Small intestine (tissue), 7 donors: Measurements from ENCODE around the gene PRKCE. TPM values are rescaled to one million over a fixed set of nuclear protein-coding genes. Genes with fewer than 3 reads are reported as not detected.
A peak's percentile ranks its signal among the peaks of the same experiment; 100 is the strongest.
"Not testable (repeated sequence)": the region's sequence is repeated elsewhere in the genome, so short reads cannot be mapped to it uniquely, and the experiment has no call there.

ENCODE experiments used
- DNase-seq, 2 donors: peaks; one replicate each; pipeline versions ENCODE4 v3.0.0 to v3.0.0-alpha.2; 2013
- FAIRE-seq: peaks from 2 replicates; lab custom pipeline; 2012; peaks lifted over from hg19 to GRCh38; lab: Jason Lieb, UNC
- H3K27ac ChIP-seq, 3 donors: one replicate each; pipeline ENCODE4 v1.5.1; 2013; ENCODE audit warnings: low read length in 2 of 3, mild to moderate bottlenecking in 2 of 3, control low read depth in 1 of 3, inconsistent platforms in 1 of 3, low read depth in 1 of 3, moderate library complexity in 1 of 3
- H3K27me3 ChIP-seq, 3 donors: one replicate each; pipeline ENCODE4 v1.6.1; 2013; ENCODE audit warnings: low read length in 3 of 3, inconsistent platforms in 1 of 3; ENCODE audit not compliant: control insufficient read depth in 3 of 3, insufficient read depth in 3 of 3
- H3K36me3 ChIP-seq, 3 donors: one replicate each; pipeline ENCODE4 v1.6.1; 2013; ENCODE audit warnings: low read length in 3 of 3, inconsistent platforms in 1 of 3, low read depth in 1 of 3, mild to moderate bottlenecking in 1 of 3, moderate library complexity in 1 of 3; ENCODE audit not compliant: control insufficient read depth in 3 of 3, insufficient read depth in 2 of 3
- H3K4me1 ChIP-seq, 3 donors: one replicate each; pipeline ENCODE4 v1.6.1; 2013; ENCODE audit warnings: low read length in 2 of 3, inconsistent platforms in 1 of 3, low read depth in 1 of 3, mild to moderate bottlenecking in 1 of 3, moderate library complexity in 1 of 3; ENCODE audit not compliant: control insufficient read depth in 3 of 3, insufficient read depth in 2 of 3
- H3K4me3 ChIP-seq, 3 donors: one replicate each; pipeline ENCODE4 v1.5.1; 2013; ENCODE audit warnings: low read length in 3 of 3, control low read depth in 1 of 3, inconsistent platforms in 1 of 3, low read depth in 1 of 3, mild to moderate bottlenecking in 1 of 3, moderate library complexity in 1 of 3
- H3K9me3 ChIP-seq, 2 donors: one replicate each; pipeline ENCODE4 v1.6.1; 2013; ENCODE audit warnings: low read depth in 1 of 2, low read length in 1 of 2; ENCODE audit not compliant: control insufficient read depth in 2 of 2, insufficient read depth in 1 of 2
- WGBS, 3 donors: extraction: QIAGEN DNeasy Blood & Tissue Kit; methylation state at CpG; one replicate each; pipeline ENCODE4 v1.1.7; 2013; 5-methylcytosine and 5-hydroxymethylcytosine counted together
- polyA plus RNA-seq, 4 donors: library from polyadenylated mRNA; stranded (reverse) in 3 of 4; unstranded in 1 of 4; fragments of 200-250 nt in 3 of 4; fragments of 120-200 nt in 1 of 4; gene quantifications; one replicate each; pipeline versions ENCODE4 v1.2.1 to v1.2.3, GENCODE V29; 2013
- donor health status: healthy with polysubstance abuse.
- donor health status: control.
- donor health status: control.
- donor health status: Bipolar disorder and iron deficiency.
- donor health status: healthy.

Gene PRKCE
- polyA plus RNA-seq, 4 donors, result 2.2 to 7.1 (median 5.4) TPM

GRCh38 chr2:45712570-45712969 is 61.1 kb downstream of the PRKCE start:
- Histone ChIP-seq H3K4me1 (no peaks in the 10 kb centered on the region), H3K36me3 (peaks cover 0 to 15% (median 0%) of the 10 kb centered on the region in 3 donors), H3K9me3 (peaks cover 0 to 11% of the 10 kb centered on the region in 2 donors), H3K27ac (no peak overlapping the region), H3K27me3 (no peaks in the 10 kb centered on the region), H3K4me3 (no peak overlapping the region)
- peak; percentile 19 to 23 for DNase-seq
- FAIRE-seq, result no peak
- 85 to 92% (median 90%) methylated on average over 3 of the region's 3 CpGs for WGBS, 3 donors

GRCh38 chr2:45713136-45713535 is 61.7 kb downstream of the PRKCE start:
- DNase-seq (no peak), FAIRE-seq (no peak)
- WGBS, 3 donors, result 87 to 94% (median 93%) methylated on average over 4 of the region's 4 CpGs
- Histone ChIP-seq H3K9me3 (peaks cover 0 to 5% of the 10 kb centered on the region in 2 donors), H3K27ac (no peak overlapping the region), H3K4me1 (no peaks in the 10 kb centered on the region), H3K27me3 (no peaks in the 10 kb centered on the region), H3K4me3 (no peak overlapping the region), H3K36me3 (peaks cover 0 to 10% (median 0%) of the 10 kb centered on the region in 3 donors)

GRCh38 chr2:45713591-45713990 is 62.1 kb downstream of the PRKCE start:
- Histone ChIP-seq H3K4me3 (no peak overlapping the region), H3K9me3 (peaks cover 0 to 2% of the 10 kb centered on the region in 2 donors), H3K27ac (no peak overlapping the region), H3K36me3 (peaks cover 0 to 8% (median 0%) of the 10 kb centered on the region in 3 donors), H3K27me3 (no peaks in the 10 kb centered on the region), H3K4me1 (no peaks in the 10 kb centered on the region)
- DNase-seq, result no peak
- no peak for FAIRE-seq

- FAIRE-seq (no peak), DNase-seq (no peak)
- H3K4me3 ChIP-seq, result no peak overlapping the region
- no peaks in the 10 kb centered on the region for H3K9me3 ChIP-seq
- no peak overlapping the region for H3K27ac ChIP-seq
- 92 to 95% (median 92%) methylated on average over 3 of the region's 3 CpGs for WGBS, 3 donors
- no peaks in the 10 kb centered on the region for H3K4me1 ChIP-seq
- no peaks in the 10 kb centered on the region for H3K27me3 ChIP-seq
- H3K36me3 ChIP-seq, result peaks cover 0 to 4% (median 0%) of the 10 kb centered on the region in 3 donors
Measured at GRCh38 chr2:45714679-45715078, 63.2 kb downstream of the PRKCE start.

GRCh38 chr2:45715601-45716379 is 64.3 kb downstream of the PRKCE start:
- no peaks in the 10 kb centered on the region for H3K4me1 ChIP-seq
- H3K27ac ChIP-seq, result no peak overlapping the region
- 89 to 92% (median 92%) methylated on average over 5 of the region's 5 CpGs for WGBS, 3 donors
- DNase-seq (no peak), FAIRE-seq (no peak)
- H3K4me3 ChIP-seq, result no peak overlapping the region
- no peaks in the 10 kb centered on the region for H3K36me3 ChIP-seq
- no peaks in the 10 kb centered on the region for H3K27me3 ChIP-seq
- no peaks in the 10 kb centered on the region for H3K9me3 ChIP-seq

- not testable (repeated sequence) for DNase-seq, H3K4me3 ChIP-seq, FAIRE-seq, H3K4me1 ChIP-seq, H3K27me3 ChIP-seq, H3K36me3 ChIP-seq, H3K9me3 ChIP-seq, H3K27ac ChIP-seq
- 83 to 92% (median 89%) methylated on average over 1 of the region's 1 CpG for WGBS, 3 donors
Measured at GRCh38 chr2:45716432-45716831, 65.0 kb downstream of the PRKCE start.

GRCh38 chr2:45716915-45717314 is 65.4 kb downstream of the PRKCE start:
- Histone ChIP-seq H3K36me3 (no peaks in the 10 kb centered on the region), H3K27ac (no peak overlapping the region), H3K4me3 (no peak overlapping the region), H3K9me3 (no peaks in the 10 kb centered on the region), H3K27me3 (no peaks in the 10 kb centered on the region), H3K4me1 (peaks cover 0 to 3% (median 0%) of the 10 kb centered on the region in 3 donors)
- DNase-seq, result no peak
- FAIRE-seq, result no peak

- Histone ChIP-seq H3K9me3 (no peaks in the 10 kb centered on the region), H3K27me3 (no peaks in the 10 kb centered on the region), H3K36me3 (no peaks in the 10 kb centered on the region), H3K27ac (no peak overlapping the region), H3K4me3 (no peak overlapping the region), H3K4me1 (peaks cover 0 to 3% (median 0%) of the 10 kb centered on the region in 3 donors)
- DNase-seq (no peak), FAIRE-seq (no peak)
- 91 to 95% (median 94%) methylated on average over 6 of the region's 6 CpGs for WGBS, 3 donors
Measured at GRCh38 chr2:45720210-45720609, 68.7 kb downstream of the PRKCE start.

GRCh38 chr2:45721150-45721549 is 69.7 kb downstream of the PRKCE start:
- Histone ChIP-seq H3K27me3 (no peaks in the 10 kb centered on the region), H3K27ac (no peak overlapping the region), H3K4me1 (peaks cover 0 to 3% (median 0%) of the 10 kb centered on the region in 3 donors), H3K36me3 (no peaks in the 10 kb centered on the region), H3K4me3 (no peak overlapping the region), H3K9me3 (no peaks in the 10 kb centered on the region)
- no peak for FAIRE-seq
- WGBS, 3 donors, result 87 to 95% (median 94%) methylated on average over 1 of the region's 1 CpG
- no peak for DNase-seq
